NT2/D1 (cell line): ENCODE results near the gene SERTAD3.

Source experiments
- YY1 ChIP-seq: IDR thresholded peaks from 2 replicates; pipeline ENCODE4 v1.6.1; 2011; ENCODE audit not compliant: insufficient read length, insufficient read depth
- ZNF274 ChIP-seq: IDR thresholded peaks from 2 replicates; pipeline ENCODE4 v1.6.1; 2011; ENCODE audit warnings: mild to moderate bottlenecking, low read depth, low read length

DNA sequence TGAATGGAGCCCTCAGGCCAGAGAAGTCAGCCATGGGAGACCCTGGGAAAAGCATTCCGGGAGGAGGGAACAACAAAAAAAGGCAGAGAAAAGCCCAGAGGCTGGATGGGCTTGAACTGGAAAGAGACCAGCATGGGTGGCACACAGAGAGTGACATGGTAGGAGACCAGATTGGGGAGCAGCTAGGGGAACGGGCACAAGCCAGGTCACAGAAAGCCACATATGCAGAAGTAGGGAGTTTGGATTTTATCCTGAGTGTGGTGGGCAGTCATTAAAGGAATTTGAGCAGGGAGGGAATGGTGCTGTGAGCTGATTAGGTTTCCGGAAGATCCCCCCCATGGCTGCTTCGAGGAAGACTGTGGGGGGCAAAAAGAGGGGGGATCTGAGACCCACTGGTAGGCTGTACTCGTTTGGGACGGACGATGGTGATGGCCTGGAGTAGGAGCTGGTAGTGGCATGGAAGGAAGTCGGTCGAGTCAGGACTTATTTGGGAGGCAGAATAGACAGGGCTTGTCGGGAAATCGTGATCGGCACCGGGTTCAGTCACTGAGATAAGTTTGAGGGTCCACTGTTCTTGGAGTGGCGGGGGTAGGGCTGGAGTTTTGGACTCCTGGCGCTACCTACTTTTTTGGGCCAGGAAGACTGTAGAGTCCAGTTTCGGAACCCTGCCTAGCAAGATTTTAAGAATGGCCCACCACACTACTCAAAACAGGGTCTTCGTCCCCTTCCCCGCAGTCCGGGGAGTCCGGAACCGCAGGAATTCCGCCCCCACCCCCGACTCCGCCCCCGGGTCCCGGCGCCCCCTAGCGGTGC, 19.3 kb downstream of the SERTAD3 start:
- TF ChIP-seq ZNF274 (no peak), YY1 (no peak)
